Karpas-422 (cell line): ENCODE data around the gene MLPH. TPM values are rescaled to one million over a fixed set of nuclear protein-coding genes. Genes with fewer than 3 reads are reported as not detected.

Source experiments
- DNase-seq: peaks from one replicate; pipeline ENCODE4 v3.0.0-alpha.2; 2015
- H2AFZ ChIP-seq: fragments of 200-600 bp; sonication (generic); 2 replicates; pipeline ENCODE4 v1.6.1; 2014; ENCODE audit warnings: antibody characterized with exemption, low read length, mixed read lengths
- H3K27ac ChIP-seq: fragments of 200-600 bp; sonication (generic); 2 replicates; pipeline ENCODE4 v1.5.1; 2014; ENCODE audit warnings: mild to moderate bottlenecking, low read length, moderate library complexity
- H3K27me3 ChIP-seq: fragments of 200-600 bp; sonication (generic); 2 replicates; pipeline ENCODE4 v1.6.1; 2014; ENCODE audit warnings: low read length, mixed read lengths
- H3K36me3 ChIP-seq: fragments of 200-600 bp; sonication (generic); 2 replicates; pipeline ENCODE4 v1.6.1; 2014; ENCODE audit warnings: low read length, mixed read lengths; ENCODE audit not compliant: insufficient read depth
- H3K4me1 ChIP-seq: fragments of 200-600 bp; sonication (generic); 2 replicates; pipeline ENCODE4 v1.6.1; 2014; ENCODE audit warnings: mild to moderate bottlenecking, low read length, mixed read lengths
- H3K4me2 ChIP-seq: fragments of 200-600 bp; sonication (generic); 2 replicates; pipeline ENCODE4 v1.6.1; 2014; ENCODE audit warnings: low read length, low read depth, mild to moderate bottlenecking; ENCODE audit not compliant: poor library complexity, severe bottlenecking
- H3K4me3 ChIP-seq: fragments of 200-600 bp; sonication (generic); 2 replicates; pipeline ENCODE4 v1.5.1; 2014; ENCODE audit warnings: mild to moderate bottlenecking, antibody characterized with exemption, low read length, mixed read lengths
- H3K79me2 ChIP-seq: fragments of 200-600 bp; sonication (generic); 2 replicates; pipeline ENCODE4 v1.6.1; 2014; ENCODE audit warnings: mild to moderate bottlenecking, low read length, mixed read lengths
- H3K9ac ChIP-seq: fragments of 200-600 bp; sonication (generic); 2 replicates; pipeline ENCODE4 v1.6.0; 2014; ENCODE audit warnings: low read length
- H3K9me2 ChIP-seq: fragments of 200-600 bp; sonication (generic), shearing (Covaris generic); replicated peaks from 2 replicates; pipeline ENCODE4 v1.6.0; 2014; ENCODE audit warnings: mild to moderate bottlenecking, low read length, moderate library complexity; ENCODE audit not compliant: insufficient read depth
- H3K9me3 ChIP-seq: fragments of 300-700, 200-600 bp; sonication (generic); 2 replicates; pipeline ENCODE4 v1.6.1; 2014; ENCODE audit warnings: low read length, mixed read lengths
- H4K20me1 ChIP-seq: fragments of 200-600 bp; sonication (generic); 2 replicates; pipeline ENCODE4 v1.6.1; 2014; ENCODE audit warnings: mild to moderate bottlenecking, antibody characterized with exemption, low read length, low read depth; ENCODE audit not compliant: insufficient read depth
- total RNA-seq: library from RNA; depleted of rRNA; stranded (reverse); fragments of >200 nt; shearing (Covaris generic); gene quantifications from 2 replicates; pipeline ENCODE4 v1.2.3, GENCODE V29; 2014; ENCODE audit warnings: low replicate concordance

Gene MLPH
- total RNA-seq, 1 experiment from 2014 or later, result not detected

GRCh38 chr2:237565974-237566373 is 78.9 kb downstream of the MLPH start:
- no peaks in the 10 kb centered on the region for H3K9me2 ChIP-seq
- DNase-seq, result no peak
- no peak overlapping the region for H3K27ac ChIP-seq
- no peaks in the 10 kb centered on the region for H3K27me3 ChIP-seq
- no peaks in the 10 kb centered on the region for H3K36me3 ChIP-seq
- H2AFZ ChIP-seq, result no peak overlapping the region
- H3K9me3 ChIP-seq, result no peaks in the 10 kb centered on the region
- no peaks in the 10 kb centered on the region for H4K20me1 ChIP-seq
- H3K9ac ChIP-seq, result no peak overlapping the region
- no peaks in the 10 kb centered on the region for H3K79me2 ChIP-seq
- no peak overlapping the region for H3K4me3 ChIP-seq
- H3K4me1 ChIP-seq, result no peaks in the 10 kb centered on the region
- no peak overlapping the region for H3K4me2 ChIP-seq

DNA sequence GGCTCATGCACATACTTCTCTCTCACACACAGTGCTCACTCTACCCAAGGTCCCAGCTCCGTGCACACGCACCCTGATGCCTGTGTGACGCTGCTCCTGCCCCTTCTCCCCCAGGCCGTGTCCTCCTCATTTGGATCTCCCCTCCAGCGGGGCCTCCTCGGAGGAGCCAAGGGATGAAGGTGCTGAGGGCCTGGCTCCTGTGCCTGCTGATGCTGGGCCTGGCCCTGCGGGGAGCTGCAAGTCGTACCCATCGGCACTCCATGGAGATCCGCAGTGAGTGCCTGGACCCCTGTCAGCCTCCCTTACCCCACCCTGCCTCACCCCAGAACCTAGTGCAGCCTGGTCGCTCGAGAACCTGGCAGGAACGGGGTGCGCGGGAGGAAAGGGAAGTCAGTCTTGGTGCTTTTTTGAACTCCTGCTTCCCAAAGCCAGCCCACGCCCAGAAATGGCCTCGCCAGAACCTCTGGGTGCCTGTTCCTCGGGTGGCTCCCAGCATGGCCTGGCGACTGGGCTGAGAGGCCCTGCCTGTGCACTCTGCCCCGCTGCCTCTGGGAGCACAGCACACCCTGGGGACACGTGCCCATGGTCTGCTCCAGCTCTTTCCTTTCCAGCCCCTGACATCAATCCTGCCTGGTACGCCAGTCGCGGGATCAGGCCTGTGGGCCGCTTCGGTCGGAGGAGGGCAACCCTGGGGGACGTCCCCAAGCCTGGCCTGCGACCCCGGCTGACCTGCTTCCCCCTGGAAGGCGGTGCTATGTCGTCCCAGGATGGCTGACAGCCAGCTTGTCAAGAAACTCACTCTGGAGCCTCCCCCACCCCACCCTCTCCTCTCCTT is 79.6 kb downstream of the MLPH start, which contains the start of gene PRLH:
PRLH (plus strand) TSS at position 174 of the 835 bp plus-strand sequence; CDS start at position 174, 0 bp downstream.
- no peaks in the 10 kb centered on the region for H3K4me1 ChIP-seq
- H2AFZ ChIP-seq, result no peak within 1 kb of the TSS
- H3K4me3 ChIP-seq, result no peak within 1 kb of the TSS
- no peaks in the 10 kb centered on the region for H3K9me2 ChIP-seq
- no peaks in the 10 kb centered on the region for H3K27me3 ChIP-seq
- H4K20me1 ChIP-seq, result no peaks in the 10 kb centered on the region
- DNase-seq, result no peak
- H3K9me3 ChIP-seq, result no peaks in the 10 kb centered on the region
- H3K9ac ChIP-seq, result no peak within 1 kb of the TSS
- H3K79me2 ChIP-seq, result no peaks in the 10 kb centered on the region
- no peaks in the 10 kb centered on the region for H3K36me3 ChIP-seq
- H3K27ac ChIP-seq, result no peak within 1 kb of the TSS
- no peak within 1 kb of the TSS for H3K4me2 ChIP-seq

- no peak overlapping the region for H3K9ac ChIP-seq
- no peak overlapping the region for H3K4me2 ChIP-seq
- no peak overlapping the region for H3K4me3 ChIP-seq
- H3K36me3 ChIP-seq, result no peaks in the 10 kb centered on the region
- H3K27me3 ChIP-seq, result no peaks in the 10 kb centered on the region
- H3K4me1 ChIP-seq, result no peaks in the 10 kb centered on the region
- no peaks in the 10 kb centered on the region for H4K20me1 ChIP-seq
- no peak overlapping the region for H2AFZ ChIP-seq
- H3K9me2 ChIP-seq, result no peaks in the 10 kb centered on the region
- H3K27ac ChIP-seq, result no peak overlapping the region
- no peaks in the 10 kb centered on the region for H3K9me3 ChIP-seq
- H3K79me2 ChIP-seq, result no peaks in the 10 kb centered on the region
- DNase-seq, result no peak
Measured at GRCh38 chr2:237567276-237568029, 80.4 kb downstream of the MLPH start.

DNA sequence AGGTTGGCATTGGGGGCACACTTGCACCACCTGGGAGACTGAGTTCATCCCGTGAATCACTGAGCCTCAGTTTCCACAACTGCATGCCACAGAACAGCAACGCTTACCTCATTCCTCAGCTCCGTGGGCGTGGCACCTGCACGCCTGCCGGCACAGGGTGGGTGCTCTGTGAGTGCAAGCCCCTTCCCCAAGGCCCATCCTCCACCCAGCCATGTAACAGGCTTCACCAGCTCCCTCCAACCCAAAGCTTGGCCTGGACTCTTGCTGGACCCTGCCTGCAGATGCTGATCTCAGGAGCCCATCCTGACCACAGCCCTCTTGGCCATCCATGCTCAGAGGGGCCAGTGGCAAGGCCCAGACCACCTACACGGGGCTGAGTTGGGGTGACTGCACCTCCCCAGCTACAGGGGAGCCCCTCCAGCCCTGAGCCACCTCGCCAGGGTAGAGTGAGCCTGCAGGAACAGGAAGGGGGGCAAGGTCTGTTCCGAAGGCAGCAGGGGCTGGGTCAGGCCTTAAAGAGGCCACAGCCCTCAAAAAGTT is 81.1 kb downstream of the MLPH start:
- no peaks in the 10 kb centered on the region for H3K9me2 ChIP-seq
- H4K20me1 ChIP-seq, result no peaks in the 10 kb centered on the region
- no peaks in the 10 kb centered on the region for H3K36me3 ChIP-seq
- H3K9me3 ChIP-seq, result no peaks in the 10 kb centered on the region
- no peaks in the 10 kb centered on the region for H3K4me1 ChIP-seq
- no peak overlapping the region for H3K27ac ChIP-seq
- no peak overlapping the region for H3K4me3 ChIP-seq
- no peak for DNase-seq
- H3K79me2 ChIP-seq, result no peaks in the 10 kb centered on the region
- no peak overlapping the region for H3K4me2 ChIP-seq
- no peak overlapping the region for H3K9ac ChIP-seq
- no peaks in the 10 kb centered on the region for H3K27me3 ChIP-seq
- H2AFZ ChIP-seq, result no peak overlapping the region

DNA sequence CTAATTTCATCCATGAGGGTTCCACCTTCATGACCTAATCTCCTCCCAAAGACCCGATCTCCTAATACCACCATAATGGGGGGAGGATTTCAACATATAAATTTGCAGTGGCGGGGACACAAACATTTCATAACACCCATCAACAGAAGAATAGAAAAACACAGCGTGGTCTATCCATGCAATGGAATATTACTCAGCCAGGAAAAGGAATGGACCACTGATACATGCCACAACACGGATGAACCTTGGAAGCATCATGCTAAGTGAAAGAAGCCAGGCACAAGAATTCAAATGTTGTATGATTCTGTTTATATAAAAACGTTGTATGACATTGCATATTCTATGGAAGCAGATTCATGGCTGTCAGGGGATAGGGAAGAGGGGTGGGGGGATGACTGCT is 82.0 kb downstream of the MLPH start:
- no peaks in the 10 kb centered on the region for H3K27me3 ChIP-seq
- no peak overlapping the region for H2AFZ ChIP-seq
- no peaks in the 10 kb centered on the region for H3K9me3 ChIP-seq
- H3K4me2 ChIP-seq, result no peak overlapping the region
- H4K20me1 ChIP-seq, result no peaks in the 10 kb centered on the region
- H3K4me3 ChIP-seq, result no peak overlapping the region
- H3K27ac ChIP-seq, result no peak overlapping the region
- no peak overlapping the region for H3K9ac ChIP-seq
- DNase-seq, result no peak
- H3K79me2 ChIP-seq, result no peaks in the 10 kb centered on the region
- H3K4me1 ChIP-seq, result no peaks in the 10 kb centered on the region
- H3K36me3 ChIP-seq, result no peaks in the 10 kb centered on the region
- no peaks in the 10 kb centered on the region for H3K9me2 ChIP-seq

GRCh38 chr2:237569896-237570295 is 82.8 kb downstream of the MLPH start:
- Histone ChIP-seq H3K9me2 (no peaks in the 10 kb centered on the region), H3K4me3 (no peak overlapping the region), H3K4me1 (no peaks in the 10 kb centered on the region), H2AFZ (no peak overlapping the region), H3K9me3 (no peaks in the 10 kb centered on the region), H3K4me2 (no peak overlapping the region), H3K36me3 (no peaks in the 10 kb centered on the region), H3K9ac (no peak overlapping the region), H4K20me1 (no peaks in the 10 kb centered on the region), H3K79me2 (no peaks in the 10 kb centered on the region), H3K27ac (no peak overlapping the region), H3K27me3 (no peaks in the 10 kb centered on the region)
- no peak for DNase-seq

GRCh38 chr2:237570776-237571335 is 83.8 kb downstream of the MLPH start:
- Histone ChIP-seq H3K9me3 (no peaks in the 10 kb centered on the region), H3K79me2 (no peaks in the 10 kb centered on the region), H3K27ac (no peak overlapping the region)

GRCh38 chr2:237571551-237571950 is 84.5 kb downstream of the MLPH start:
- Histone ChIP-seq H3K9me3 (no peaks in the 10 kb centered on the region), H3K9me2 (no peaks in the 10 kb centered on the region), H3K27me3 (no peaks in the 10 kb centered on the region), H3K4me2 (no peak overlapping the region), H2AFZ (no peak overlapping the region), H3K4me3 (no peak overlapping the region), H3K9ac (no peak overlapping the region), H3K79me2 (no peaks in the 10 kb centered on the region), H3K4me1 (no peaks in the 10 kb centered on the region), H4K20me1 (no peaks in the 10 kb centered on the region), H3K36me3 (no peaks in the 10 kb centered on the region), H3K27ac (no peak overlapping the region)
- no peak for DNase-seq

More at GRCh38 chr2:237570776-237571335, 83.8 kb downstream of the MLPH start:
- Histone ChIP-seq H4K20me1 (no peaks in the 10 kb centered on the region), H3K9ac (no peak overlapping the region), H3K9me2 (no peaks in the 10 kb centered on the region), H3K36me3 (no peaks in the 10 kb centered on the region), H3K4me3 (no peak overlapping the region), H3K27me3 (no peaks in the 10 kb centered on the region), H2AFZ (no peak overlapping the region), H3K4me1 (no peaks in the 10 kb centered on the region), H3K4me2 (no peak overlapping the region)
- DNase-seq, result no peak
